ENCODE measurements around the gene HECTD4.
"Not testable (repeated sequence)": the region's sequence is repeated elsewhere in the genome, so short reads cannot be mapped to it uniquely, and the experiment has no call there.

The HECTD4 gene

DNA sequence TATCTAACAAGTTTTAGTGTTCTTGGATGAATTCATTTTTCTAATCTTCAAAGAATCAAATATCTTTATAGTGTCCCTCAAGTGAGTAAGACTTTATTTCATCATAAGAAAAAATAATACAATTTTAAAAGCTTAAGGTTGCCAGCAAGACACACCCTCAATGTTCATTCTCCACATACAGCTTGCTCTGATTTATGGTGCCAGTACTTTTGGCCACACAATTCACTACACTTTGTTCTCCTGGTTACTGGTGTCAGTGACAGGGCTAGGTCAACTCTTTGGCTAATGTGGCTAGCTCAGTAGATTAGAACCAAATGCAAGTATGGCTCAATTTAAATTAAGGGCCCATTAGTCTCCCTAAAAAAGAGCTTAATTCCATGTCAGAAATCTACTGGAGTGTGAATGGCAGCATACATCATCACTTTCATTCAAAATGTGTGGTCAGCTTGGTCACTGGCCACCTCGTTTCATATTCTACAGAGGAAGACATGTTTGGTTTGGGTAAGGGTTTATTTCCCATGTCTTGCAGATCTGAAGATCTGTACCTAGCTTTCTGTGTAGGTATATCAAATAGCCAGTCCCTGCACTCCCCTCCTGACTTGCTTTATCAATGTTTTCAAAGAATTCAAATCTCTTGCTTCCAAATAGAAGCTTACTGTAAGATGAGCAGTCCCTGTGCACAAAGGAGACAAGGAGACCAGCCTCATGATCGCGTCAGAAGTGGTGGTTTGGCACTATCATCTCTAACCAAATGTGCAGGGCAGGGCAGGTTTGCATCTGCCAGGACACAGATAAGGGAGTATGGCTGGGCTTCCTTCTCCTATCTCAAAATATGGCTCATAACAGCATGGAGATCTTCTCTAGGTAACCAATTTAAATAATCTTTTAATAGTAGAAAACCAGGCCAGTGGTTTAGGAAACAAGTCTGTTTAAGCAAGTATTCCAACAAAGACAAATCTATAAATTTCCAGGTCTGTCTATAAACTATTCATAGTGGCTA, 31.3 kb downstream of the HECTD4 start:
- no peak for DNase-seq

DNA sequence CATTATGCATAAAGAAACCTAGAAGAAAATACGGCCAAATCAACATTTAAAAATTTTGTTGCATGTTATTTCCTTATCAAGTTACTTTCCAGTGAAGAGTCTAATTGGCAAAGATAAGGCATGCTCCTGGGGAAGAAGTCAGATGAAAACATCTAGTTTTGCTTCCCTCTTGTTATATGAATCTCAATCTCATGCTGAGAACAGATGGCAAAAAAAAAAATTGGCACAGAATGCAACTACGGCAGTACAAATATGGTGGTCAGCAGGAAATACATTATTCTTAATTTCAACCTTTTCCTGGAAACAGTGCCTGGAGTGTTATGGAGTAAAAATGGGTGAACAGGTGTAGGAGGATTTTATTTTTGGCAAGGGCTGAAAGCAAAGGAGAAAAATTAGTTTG, 32.8 kb downstream of the HECTD4 start:
- DNase-seq: no peak

- not testable (repeated sequence) for DNase-seq
Measured at GRCh38 chr12:112348926-112349325, 33.3 kb downstream of the HECTD4 start.

DNA sequence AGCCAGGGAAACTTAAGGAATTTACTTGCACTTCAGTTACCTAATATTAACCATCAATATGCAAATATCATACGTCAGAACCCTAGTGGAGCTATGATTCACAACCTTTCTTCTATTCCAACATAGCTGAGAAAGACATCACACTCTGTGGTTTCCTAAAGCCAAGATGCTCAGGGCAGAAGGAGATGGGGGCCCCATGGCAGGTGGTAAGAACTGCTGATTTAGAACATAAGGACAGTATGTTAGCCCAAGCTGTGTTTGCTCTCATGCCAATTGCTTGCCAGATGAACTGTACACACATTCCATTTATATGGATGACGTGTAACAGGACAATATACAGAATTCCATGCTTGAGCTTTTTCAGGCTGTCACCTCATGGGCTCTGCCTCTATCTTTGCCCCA, 34.6 kb downstream of the HECTD4 start:
- no peak for DNase-seq

GRCh38 chr12:112346194-112346593, 36.0 kb downstream of the HECTD4 start:
- DNase-seq: no peak

DNA sequence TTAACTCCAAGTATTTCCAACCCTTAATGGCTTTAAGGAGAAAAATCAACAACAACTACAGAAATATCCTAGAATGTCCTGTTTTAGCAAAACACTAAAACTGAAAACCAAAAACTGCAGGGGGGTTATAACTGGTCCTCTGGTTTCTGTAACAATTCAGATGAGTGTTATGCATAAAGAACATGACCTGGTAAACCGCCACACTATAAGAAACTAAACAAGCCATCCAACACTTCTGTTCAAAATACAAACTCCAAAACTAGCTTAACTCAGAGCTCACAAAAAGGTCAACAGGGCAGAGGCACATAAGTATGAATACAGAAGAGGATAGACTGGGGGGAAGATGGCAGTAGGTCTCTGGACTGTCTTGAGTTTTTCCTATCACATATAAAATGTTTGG, 38.0 kb downstream of the HECTD4 start:
- no peak for DNase-seq

- no peak for DNase-seq
Measured at GRCh38 chr12:112342587-112342986, 39.6 kb downstream of the HECTD4 start.

- peak; percentile 55 for DNase-seq
Measured at GRCh38 chr12:112341046-112341825, 41.0 kb downstream of the HECTD4 start.

DNA sequence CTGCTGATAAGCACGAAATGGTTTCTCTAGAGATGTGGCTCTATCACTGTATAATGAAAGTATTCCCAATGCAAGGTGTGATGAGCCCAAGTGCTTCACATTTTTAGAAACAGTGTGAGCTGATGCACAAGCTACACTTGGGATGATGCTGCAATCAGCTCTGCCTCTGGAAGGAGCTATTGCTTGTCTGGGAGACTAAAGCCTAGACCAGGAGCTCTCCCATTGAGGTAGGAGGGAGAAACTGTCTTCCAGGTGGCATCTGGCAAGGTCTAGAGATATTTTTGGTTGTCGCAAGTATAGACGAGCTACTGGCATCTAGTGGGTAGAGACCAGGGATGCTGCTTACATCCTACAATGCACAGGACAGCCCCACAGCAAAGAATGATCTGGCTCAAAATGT, 42.0 kb downstream of the HECTD4 start:
- no peak for DNase-seq

GRCh38 chr12:112334999-112335398, 47.2 kb downstream of the HECTD4 start:
- DNase-seq: not testable (repeated sequence)

DNA sequence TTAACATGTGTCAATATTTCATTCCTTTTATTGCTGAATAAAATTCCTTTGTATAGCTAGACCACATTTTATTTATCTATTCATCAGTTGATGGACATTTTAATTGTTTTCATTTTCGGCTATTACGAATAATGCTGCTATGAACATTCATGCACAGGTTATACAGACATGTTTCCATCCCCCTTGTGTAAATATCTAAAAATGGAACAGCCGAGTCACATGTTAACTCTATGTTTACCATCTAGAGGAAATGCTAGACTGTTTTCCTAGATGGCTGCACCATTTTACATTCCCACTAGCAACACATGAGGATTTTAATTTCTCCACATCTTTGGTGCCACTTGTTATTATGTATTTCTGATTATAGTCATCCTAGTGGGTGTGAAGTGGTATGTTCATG, 49.2 kb downstream of the HECTD4 start:
- DNase-seq: no peak

GRCh38 chr12:112331886-112332285, 50.3 kb downstream of the HECTD4 start:
- no peak for DNase-seq

- DNase-seq: no peak
Measured at GRCh38 chr12:112330706-112331105, 51.5 kb downstream of the HECTD4 start.

DNA sequence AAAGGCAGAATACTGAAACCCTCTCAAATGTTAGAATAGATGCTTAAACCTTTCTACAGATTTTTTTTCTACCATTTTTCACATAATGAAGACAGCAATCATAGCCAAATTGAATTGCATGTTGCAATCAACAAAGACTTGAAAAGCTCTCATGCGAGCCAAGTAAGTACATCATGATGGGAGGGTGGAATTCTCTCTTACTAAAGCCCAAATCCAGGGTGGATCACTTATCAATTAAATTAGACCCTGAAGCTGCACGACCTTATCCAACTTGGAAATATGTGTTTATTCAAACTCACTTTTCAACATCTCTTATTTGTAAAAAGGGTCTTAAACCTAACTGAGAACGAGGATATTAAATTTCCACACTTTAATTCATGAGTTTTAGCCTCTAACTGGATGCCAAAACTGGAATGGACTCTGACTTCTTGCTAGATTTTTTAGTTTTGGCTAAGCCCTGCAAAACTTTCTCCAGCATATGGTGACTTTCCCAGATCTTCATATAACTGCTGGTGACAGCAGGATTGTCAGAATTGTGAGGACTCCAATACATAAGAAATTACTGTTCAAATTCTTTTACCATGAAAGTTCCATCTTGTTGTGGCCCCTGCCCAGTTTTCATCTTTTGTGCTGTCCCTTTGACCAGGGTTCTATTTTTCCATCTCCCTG, 53.6 kb downstream of the HECTD4 start:
- DNase-seq: no peak

DNA sequence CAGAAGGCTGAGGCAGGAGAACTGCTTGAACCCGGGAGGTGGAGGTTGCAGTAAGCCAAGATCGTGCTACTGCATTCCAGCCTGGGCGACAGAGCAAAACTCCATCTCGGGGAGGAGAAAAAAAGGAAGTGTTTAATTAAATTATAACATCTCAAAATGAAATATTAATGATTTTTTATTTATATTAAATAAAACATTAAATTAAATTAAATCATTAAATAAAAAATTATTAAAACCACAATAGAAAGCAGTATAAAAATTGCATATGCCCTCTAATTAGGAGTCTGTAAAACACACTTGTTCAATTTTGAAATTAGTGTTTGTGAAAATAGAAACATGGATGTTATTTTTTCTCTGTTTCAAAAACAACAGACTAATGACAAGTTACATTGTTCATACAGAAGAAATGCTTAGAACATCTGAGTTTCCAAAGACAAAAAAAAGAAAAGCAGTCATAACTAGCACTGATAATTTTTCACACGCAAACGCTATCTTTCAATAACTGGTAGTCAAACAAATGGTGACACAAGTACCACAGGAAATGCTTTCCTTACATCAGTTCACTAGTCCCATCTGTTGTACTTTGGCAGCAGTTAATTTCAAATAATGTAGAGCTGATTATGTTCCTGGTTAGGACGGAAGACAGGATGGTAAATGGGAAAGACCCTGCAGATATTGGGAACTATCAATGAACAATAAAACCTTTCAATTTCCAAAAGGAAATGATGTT, 54.9 kb downstream of the HECTD4 start:
- no peak for DNase-seq

DNA sequence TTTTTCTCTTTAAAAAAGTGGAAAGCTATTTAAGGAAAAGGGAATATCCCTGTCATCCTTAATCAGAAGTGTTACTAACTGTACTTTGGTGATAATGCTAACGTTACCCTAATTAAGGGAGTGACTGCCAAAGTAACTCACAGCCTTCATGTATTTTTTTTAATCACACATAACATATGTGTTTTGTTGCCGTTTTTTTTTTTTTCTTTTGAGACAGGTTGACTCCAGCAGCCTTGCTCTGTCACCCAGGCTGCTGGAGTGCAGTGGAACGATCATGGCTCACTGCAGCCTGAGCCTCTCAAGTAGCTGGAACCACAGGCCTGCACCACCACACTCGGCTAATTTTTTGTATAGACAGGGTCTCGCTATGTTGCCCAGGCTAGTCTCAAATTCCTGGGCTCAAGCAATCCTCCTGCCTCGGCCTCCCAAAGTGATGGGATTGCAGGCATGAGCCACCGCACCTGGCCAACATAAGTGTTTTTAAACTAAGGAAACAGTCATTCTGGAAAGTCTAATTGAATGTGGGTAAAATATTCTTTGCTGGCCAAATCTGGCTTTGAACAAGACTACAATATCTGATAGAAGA, 56.5 kb downstream of the HECTD4 start:
- DNase-seq: no peak

DNA sequence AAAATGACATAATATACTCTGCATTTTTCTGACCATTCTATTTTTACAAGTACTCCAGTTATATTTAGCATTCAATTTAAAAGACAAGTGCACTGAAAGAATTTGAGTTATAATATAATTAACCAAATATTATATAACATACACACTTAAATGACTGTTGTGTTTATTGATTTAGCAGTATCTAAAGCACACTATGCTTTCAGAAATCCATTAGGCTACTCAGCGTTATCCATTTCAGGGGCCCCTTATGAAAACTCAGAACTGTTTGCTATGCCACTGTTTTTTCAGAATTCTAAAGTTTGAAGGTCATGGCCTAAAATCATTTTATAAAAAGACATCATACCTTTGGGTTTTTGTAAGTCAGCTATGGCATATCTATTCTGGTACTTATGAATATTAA, 57.1 kb downstream of the HECTD4 start:
- no peak for DNase-seq

DNA sequence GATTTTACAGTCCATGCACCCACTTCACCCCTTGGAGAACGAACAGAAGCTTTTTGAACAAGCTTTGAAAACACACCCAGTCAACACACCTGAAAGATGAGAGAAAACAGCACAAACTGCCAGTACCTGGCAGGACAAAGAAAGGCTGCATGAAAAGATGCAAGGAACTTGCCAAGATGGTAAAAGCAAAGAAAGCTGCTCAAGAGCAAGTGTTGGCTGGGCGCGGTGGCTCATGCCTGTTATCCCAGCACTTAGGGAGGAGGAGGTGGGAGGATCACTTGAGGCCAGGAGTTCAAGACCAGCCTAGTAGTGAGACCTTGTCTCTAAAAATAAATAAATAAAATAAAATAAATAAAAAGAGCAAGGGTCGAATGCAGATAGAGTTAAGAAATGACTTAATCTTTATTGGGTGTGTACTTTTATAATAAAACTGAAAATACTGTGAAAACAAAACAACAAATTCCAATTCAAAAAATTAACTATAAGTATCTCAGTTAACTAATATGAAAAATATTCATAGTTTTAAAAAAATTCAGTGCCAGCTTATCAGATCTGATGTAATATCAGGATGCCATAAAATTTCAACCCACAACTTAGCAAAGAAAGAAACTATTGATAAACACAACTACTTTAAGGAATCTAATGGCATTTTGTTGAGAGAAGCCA, 59.2 kb downstream of the HECTD4 start:
- DNase-seq: no peak

DNA sequence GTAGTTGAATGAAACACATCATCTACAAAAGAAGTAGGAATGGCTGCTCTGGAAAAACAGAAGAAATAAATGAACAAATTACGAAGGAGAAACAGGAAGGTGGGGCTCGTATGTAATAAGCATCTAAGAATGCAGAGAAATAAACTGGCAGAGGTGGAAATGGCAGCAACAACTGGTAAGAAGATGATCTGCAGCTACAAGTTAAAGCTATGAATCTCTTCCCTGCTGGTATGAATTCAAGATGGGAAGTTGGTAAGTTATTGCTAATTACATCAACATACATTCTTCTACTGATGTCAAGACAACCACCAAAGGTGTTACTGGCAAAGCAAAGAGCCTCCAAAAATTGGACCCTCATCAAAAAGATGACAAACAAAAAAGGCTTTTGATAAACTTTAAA, 59.8 kb downstream of the HECTD4 start:
- DNase-seq: no peak

GRCh38 chr12:112321245-112321644, 61.0 kb downstream of the HECTD4 start:
- no peak for DNase-seq

GRCh38 chr12:112319395-112319794, 62.8 kb downstream of the HECTD4 start:
- DNase-seq: no peak

GRCh38 chr12:112317481-112317880, 64.8 kb downstream of the HECTD4 start:
- DNase-seq: no peak
